NT2/D1 (cell line): ENCODE results near the gene CFAP73.

Experiments
- SUZ12 ChIP-seq: IDR thresholded peaks from 2 replicates; pipeline ENCODE4 v1.6.1; 2011; ENCODE audit not compliant: insufficient read length, insufficient read depth; ENCODE audit errors: extremely low read depth
- YY1 ChIP-seq: IDR thresholded peaks from 2 replicates; pipeline ENCODE4 v1.6.1; 2011; ENCODE audit not compliant: insufficient read length, insufficient read depth
- ZNF274 ChIP-seq: IDR thresholded peaks from 2 replicates; pipeline ENCODE4 v1.6.1; 2011; ENCODE audit warnings: mild to moderate bottlenecking, low read depth, low read length

DNA sequence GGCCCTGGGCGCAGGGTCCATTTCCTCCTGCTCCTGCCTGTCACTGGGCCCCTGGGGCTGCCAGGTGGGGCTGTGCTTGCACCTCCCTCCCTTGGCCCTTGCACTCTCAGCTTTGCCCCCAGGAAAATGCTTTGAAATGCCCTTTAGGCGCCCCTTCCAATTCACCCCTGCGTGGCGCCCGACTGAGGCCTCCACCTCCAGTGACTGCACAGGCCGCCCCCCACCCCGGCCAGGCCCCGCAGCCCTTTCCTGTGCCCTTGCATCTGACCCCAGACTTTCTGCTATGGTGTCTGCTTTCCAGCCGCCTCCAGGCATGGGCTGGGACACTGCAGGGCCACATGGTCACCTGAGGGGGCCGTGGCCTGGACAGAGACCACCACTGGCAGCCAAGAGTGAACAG lies 18.3 kb downstream of the CFAP73 start:
- TF ChIP-seq YY1: no peak
- no peak for TF ChIP-seq ZNF274
- no peak for TF ChIP-seq SUZ12
